Hematopoietic multipotent progenitor cell treated with erythropoietin and hydrocortisone succinate and interleukin-3 and kit ligand, for 6 days (in vitro differentiated cells): ENCODE data around the gene COLEC12.

Experiments
- DNase-seq: peaks from one replicate; pipeline ENCODE4 v3.0.0-alpha.2; 2015

The COLEC12 gene

GRCh38 chr18:267688-268552 is 232.6 kb downstream of the COLEC12 start, which contains the start of gene THOC1:
Gene THOC1, minus strand, starts transcription at chr18:268047. Its CDS starts 28 bp downstream, at chr18:268019.
- DNase-seq, result peak; percentile 96

DNA sequence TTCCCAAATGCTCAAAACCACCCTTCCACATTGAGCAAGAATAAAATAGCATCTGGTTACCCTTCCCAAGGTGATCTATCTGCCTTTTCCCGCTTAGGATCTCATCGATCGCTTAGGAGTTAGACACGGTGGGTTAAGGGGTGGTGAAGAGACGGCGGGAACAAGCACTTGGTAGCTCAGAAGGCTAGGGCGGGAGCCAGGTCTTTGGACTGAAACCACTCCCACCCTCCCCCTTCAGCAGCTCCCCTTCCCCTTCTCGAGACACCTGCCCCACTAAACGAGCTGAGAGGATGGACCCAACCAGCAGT is 233.2 kb downstream of the COLEC12 start:
- peak; percentile 71 for DNase-seq
